GM23338 (cell line): ENCODE results near the gene CEP131. TPM values are rescaled to one million over a fixed set of nuclear protein-coding genes. Genes with fewer than 3 reads are reported as not detected.
"Not testable (repeated sequence)": the region's sequence is repeated elsewhere in the genome, so short reads cannot be mapped to it uniquely, and the experiment has no call there.

Experiments used
- ATAC-seq: fragments of 200-7000 bp; cut with Tn5 transposase; 3 replicates; pipeline ENCODE4 v1.9.1; 2020
- DNase-seq: peaks from one replicate; pipeline ENCODE4 v3.0.0-alpha.2; 2015; ENCODE audit warnings: low spot score
- H2AFZ ChIP-seq: fragments of 200-600 bp; sonication (generic); 2 replicates; pipeline ENCODE4 v1.8.0; 2016; ENCODE audit warnings: antibody characterized with exemption, mild to moderate bottlenecking, moderate library complexity
- H3F3A ChIP-seq: fragments of 200-600 bp; sonication (generic); replicated peaks from 2 replicates; pipeline ENCODE4 v1.8.0; 2017; ENCODE audit warnings: antibody characterized with exemption, mixed run types, low read depth
- H3K27ac ChIP-seq: fragments of 200-600 bp; sonication (generic); 2 replicates; pipeline ENCODE4 v1.6.1; 2016; ENCODE audit warnings: low read depth
- H3K27me3 ChIP-seq: fragments of 200-600 bp; sonication (generic); 2 replicates; pipeline ENCODE4 v1.8.0; 2016; ENCODE audit warnings: mild to moderate bottlenecking, mixed run types, moderate library complexity; ENCODE audit not compliant: insufficient read depth
- H3K36me3 ChIP-seq: fragments of 200-600 bp; sonication (generic); 2 replicates; pipeline ENCODE4 v1.8.0; 2016; ENCODE audit warnings: mild to moderate bottlenecking; ENCODE audit not compliant: insufficient read depth
- H3K4me1 ChIP-seq: fragments of 200-600 bp; sonication (generic); 2 replicates; pipeline ENCODE4 v1.8.0; 2016; ENCODE audit warnings: mild to moderate bottlenecking, moderate library complexity; ENCODE audit not compliant: insufficient read depth
- H3K4me2 ChIP-seq: fragments of 200-600 bp; sonication (generic); 2 replicates; pipeline ENCODE4 v1.7.1; 2017; ENCODE audit warnings: mixed run types
- H3K4me3 ChIP-seq: fragments of 200-600 bp; sonication (generic); 2 replicates; pipeline ENCODE4 v1.6.1; 2016; ENCODE audit warnings: mixed run types
- H3K79me2 ChIP-seq: fragments of 200-600 bp; sonication (generic); replicated peaks from 2 replicates; pipeline ENCODE4 v1.8.0; 2017; ENCODE audit warnings: mild to moderate bottlenecking; ENCODE audit not compliant: insufficient read depth
- H3K9me2 ChIP-seq: fragments of 200-600 bp; sonication (generic); 2 replicates; pipeline ENCODE4 v1.8.0; 2017; ENCODE audit not compliant: insufficient read depth
- H4K20me1 ChIP-seq: fragments of 200-600 bp; sonication (generic); replicated peaks from 2 replicates; pipeline ENCODE4 v1.8.0; 2017; ENCODE audit warnings: mild to moderate bottlenecking; ENCODE audit not compliant: insufficient read depth
- H3K27ac Mint-ChIP-seq: 2 replicates; pipeline ENCODE4 v1.8.0; 2020; ENCODE audit warnings: inconsistent platforms, mild to moderate bottlenecking, moderate library complexity, mixed read lengths
- H3K27me3 Mint-ChIP-seq: 3 replicates; pipeline ENCODE4 v1.8.0; 2022; ENCODE audit warnings: low read depth, mild to moderate bottlenecking, moderate library complexity, mixed read lengths, inconsistent platforms; ENCODE audit not compliant: insufficient read depth, poor library complexity
- H3K36me3 Mint-ChIP-seq: 3 replicates; pipeline ENCODE4 v1.8.0; 2021; ENCODE audit warnings: low read depth, mild to moderate bottlenecking, inconsistent platforms, moderate library complexity, mixed read lengths
- H3K4me1 Mint-ChIP-seq: 3 replicates; pipeline ENCODE4 v1.8.0; 2020; ENCODE audit warnings: mild to moderate bottlenecking, inconsistent platforms, mixed read lengths
- H3K4me3 Mint-ChIP-seq: 3 replicates; pipeline ENCODE4 v1.8.0; 2021; ENCODE audit warnings: moderate library complexity, mild to moderate bottlenecking, inconsistent platforms, mixed read lengths
- H3K9me3 Mint-ChIP-seq: 3 replicates; pipeline ENCODE4 v1.8.0; 2020; ENCODE audit warnings: moderate library complexity, mild to moderate bottlenecking, inconsistent platforms, mixed read lengths
- CREB1 ChIP-seq: fragments of 250-450 bp; sonication (Bioruptor Pico); IDR thresholded peaks from 2 replicates; pipeline ENCODE4 v1.5.0; 2020; ENCODE audit warnings: low read depth, mild to moderate bottlenecking, moderate library complexity
- CTCF ChIP-seq, 2 experiments: fragments of 200-600 bp in 1 of 2; sonication (generic) in 1 of 2; conservative IDR thresholded peaks; 2 replicates each; pipeline versions ENCODE4 v1.5.1 to v1.6.1; 2016 to 2017; ENCODE audit warnings: antibody characterized with exemption in 2 of 2, low read depth in 2 of 2, mild to moderate bottlenecking in 2 of 2, moderate library complexity in 1 of 2
- ETS1 ChIP-seq: IDR thresholded peaks from 2 replicates; pipeline ENCODE4 v1.6.1; 2016; ENCODE audit warnings: antibody characterized with exemption
- EZH2 ChIP-seq: fragments of 200-600 bp; sonication (generic); IDR thresholded peaks from one replicate; pipeline ENCODE4 v1.8.0; 2017; ENCODE audit warnings: antibody characterized with exemption, mild to moderate bottlenecking, low read depth; ENCODE audit not compliant: unreplicated experiment
- EZH2phosphoT487 ChIP-seq: fragments of 200-600 bp; sonication (generic); IDR thresholded peaks from one replicate; pipeline ENCODE4 v1.8.1; 2018; ENCODE audit warnings: antibody characterized with exemption; ENCODE audit not compliant: unreplicated experiment
- POLR2AphosphoS5 ChIP-seq: IDR thresholded peaks from 2 replicates; pipeline ENCODE4 v1.6.1; 2016; ENCODE audit warnings: antibody characterized with exemption, low read depth
- STAT1 ChIP-seq: IDR thresholded peaks from one replicate; pipeline ENCODE4 v1.6.1; 2016; ENCODE audit warnings: antibody characterized with exemption; ENCODE audit not compliant: unreplicated experiment
- ZNF114 ChIP-seq: fragments of 250-450 bp; sonication (Bioruptor Pico); IDR thresholded peaks from 2 replicates; pipeline ENCODE4 v1.5.0; 2020; ENCODE audit warnings: mild to moderate bottlenecking, moderate library complexity
- ZNF462 ChIP-seq: fragments of 250-450 bp; sonication (Bioruptor Pico); IDR thresholded peaks from 2 replicates; pipeline ENCODE4 v1.5.0; 2020; ENCODE audit warnings: mild to moderate bottlenecking, moderate library complexity
- polyA plus RNA-seq: library from polyadenylated mRNA; unstranded; fragments of >200 nt; fragmentation: Nextera tagmentation; extraction: Ambion mirVana; gene quantifications from 2 replicates; pipeline ENCODE4 v1.2.1, GENCODE V29; 2016
- total RNA-seq: library from RNA; depleted of rRNA; stranded (reverse); fragments of >200 nt; shearing (Covaris generic); gene quantifications from 2 replicates; pipeline ENCODE4 v1.2.3, GENCODE V29; 2014

Gene CEP131
- total and polyA plus RNA-seq, 2 experiments from 2014 or later, result 26.8 to 35.5 TPM

GRCh38 chr17:81154961-81155360 lies 67.8 kb downstream of the CEP131 start:
- Histone ChIP-seq H3K27me3 (no peaks in the 10 kb centered on the region), H3K4me1 (no peaks in the 10 kb centered on the region), H3K79me2 (no peaks in the 10 kb centered on the region), H3F3A (no peaks in the 10 kb centered on the region), H4K20me1 (0 out of 2 replicates have a peak, but pooled peaks cover 2% of the 10 kb centered on the region), H3K27ac (no peak overlapping the region), H3K4me2 (no peak overlapping the region), H3K9me2 (no peaks in the 10 kb centered on the region), H3K36me3 (no peaks in the 10 kb centered on the region), H2AFZ (no peak overlapping the region), H3K4me3 (no peak overlapping the region)
- Mint-ChIP-seq H3K4me1 (no peaks in the 10 kb centered on the region), H3K36me3 (no peaks in the 10 kb centered on the region), H3K4me3 (no peak overlapping the region), H3K9me3 (no peaks in the 10 kb centered on the region), H3K27me3 (peaks cover 5% of the 10 kb centered on the region), H3K27ac (no peak overlapping the region)
- TF ChIP-seq ETS1 (no peak), EZH2phosphoT487 (no peak), EZH2 (no peak), STAT1 (no peak), ZNF462 (CRISPR knock-in tag) (no peak), CTCF (conservative IDR thresholded peaks at IDR 0.05; ENCODE audit: low read depth in 2 of 2) (no peak), CREB1 (no peak), ZNF114 (no peak), POLR2AphosphoS5 (no peak)
- DNase-seq (no peak), ATAC-seq (no peak)

- not testable (repeated sequence) for ATAC-seq, H3K4me3 ChIP-seq, H3K36me3 ChIP-seq, H3K4me2 ChIP-seq, H2AFZ ChIP-seq, H3K79me2 ChIP-seq, H3K36me3 Mint-ChIP-seq, DNase-seq, H3F3A ChIP-seq, H4K20me1 ChIP-seq, H3K4me1 Mint-ChIP-seq, H3K9me3 Mint-ChIP-seq, H3K27ac ChIP-seq, H3K27me3 Mint-ChIP-seq, H3K4me3 Mint-ChIP-seq, H3K4me1 ChIP-seq, H3K9me2 ChIP-seq, H3K27me3 ChIP-seq, H3K27ac Mint-ChIP-seq
Observed at GRCh38 chr17:81154016-81154415, 68.7 kb downstream of the CEP131 start.
